GM21529 (cell line): ENCODE measurements around the gene SFMBT1.
A peak's percentile ranks its signal among the peaks of the same experiment; 100 is the strongest.

Experiments used
- ATAC-seq: cut with Tn5 transposase; IDR thresholded peaks from one replicate; pipeline ENCODE4 v1.9.1; 2021; ENCODE audit not compliant: unreplicated experiment

SFMBT1 gene

GRCh38 chr3:53003320-53003719 is 42.6 kb downstream of the SFMBT1 start:
- no peak for ATAC-seq

- no peak for ATAC-seq
Measured at GRCh38 chr3:52998771-52999513, 46.9 kb downstream of the SFMBT1 start.

GRCh38 chr3:52990637-52991036 is 55.2 kb downstream of the SFMBT1 start:
- ATAC-seq: no peak

- no peak for ATAC-seq
Measured at GRCh38 chr3:52986938-52987337, 58.9 kb downstream of the SFMBT1 start.

GRCh38 chr3:52986049-52986448 is 59.8 kb downstream of the SFMBT1 start:
- ATAC-seq: no peak

GRCh38 chr3:52983828-52984227 is 62.0 kb downstream of the SFMBT1 start:
- peak; percentile 22 for ATAC-seq

- peak; percentile 92 for ATAC-seq
Measured at GRCh38 chr3:52983336-52983807, 62.5 kb downstream of the SFMBT1 start.

- ATAC-seq: no peak
Measured at GRCh38 chr3:52982839-52983238, 63.0 kb downstream of the SFMBT1 start.

- ATAC-seq: no peak
Measured at GRCh38 chr3:52979190-52979983, 66.5 kb downstream of the SFMBT1 start.

GRCh38 chr3:52978109-52978754 is 67.6 kb downstream of the SFMBT1 start:
- no peak for ATAC-seq

- no peak for ATAC-seq
Measured at GRCh38 chr3:52973806-52974205, 72.1 kb downstream of the SFMBT1 start.

GRCh38 chr3:52971895-52972294 is 74.0 kb downstream of the SFMBT1 start:
- ATAC-seq: no peak

GRCh38 chr3:52967398-52967797 is 78.5 kb downstream of the SFMBT1 start:
- no peak for ATAC-seq

- ATAC-seq: no peak
Measured at GRCh38 chr3:52962160-52962559, 83.7 kb downstream of the SFMBT1 start.

- ATAC-seq: no peak
Measured at GRCh38 chr3:52959773-52960172, 86.1 kb downstream of the SFMBT1 start.

- no peak for ATAC-seq
Measured at GRCh38 chr3:52939600-52939999, 106.3 kb downstream of the SFMBT1 start.

- ATAC-seq: no peak
Measured at GRCh38 chr3:52934630-52935530, 111.0 kb downstream of the SFMBT1 start.

GRCh38 chr3:52931889-52932288 is 114.0 kb downstream of the SFMBT1 start:
- ATAC-seq: no peak

- ATAC-seq: no peak
Measured at GRCh38 chr3:52931328-52931727, 114.5 kb downstream of the SFMBT1 start.

- ATAC-seq: no peak
Measured at GRCh38 chr3:52930748-52931147, 115.1 kb downstream of the SFMBT1 start.

GRCh38 chr3:52926554-52926953 is 119.3 kb downstream of the SFMBT1 start:
- ATAC-seq: no peak
